NCI-H524 treated with DMSO at 0.1 percent for 48 hours (cell line): ENCODE data around the gene NAXE.
"Not testable (repeated sequence)": the region's sequence is repeated elsewhere in the genome, so short reads cannot be mapped to it uniquely, and the experiment has no call there.

ENCODE experiments used
- DNase-seq: peaks from one replicate; lab custom pipeline; 2025; lab: John Stamatoyannopoulos, UW

Gene NAXE

GRCh38 chr1:156591432-156592157 is at the start of gene NAXE:
NAXE (plus strand) TSS chr1:156591776; CDS start chr1:156591805, 29 bp downstream.
- DNase-seq: no peak

- no peak for DNase-seq
Measured at GRCh38 chr1:156543066-156543465, 48.5 kb upstream of the NAXE start.

GRCh38 chr1:156544592-156545102 is 46.9 kb upstream of the NAXE start:
- no peak for DNase-seq

GRCh38 chr1:156546267-156546666 is 45.3 kb upstream of the NAXE start:
- no peak for DNase-seq

- no peak for DNase-seq
Measured at GRCh38 chr1:156547434-156547833, 44.1 kb upstream of the NAXE start.

- DNase-seq: no peak
Measured at GRCh38 chr1:156547982-156548381, 43.6 kb upstream of the NAXE start.

GRCh38 chr1:156549390-156549789 is 42.2 kb upstream of the NAXE start:
- DNase-seq: no peak

- no peak for DNase-seq
Measured at GRCh38 chr1:156549831-156550230, 41.7 kb upstream of the NAXE start.

- DNase-seq: no peak
Measured at GRCh38 chr1:156550346-156550745, 41.2 kb upstream of the NAXE start.

GRCh38 chr1:156551066-156551643 is 40.4 kb upstream of the NAXE start:
- no peak for DNase-seq

GRCh38 chr1:156551869-156552268 is 39.7 kb upstream of the NAXE start:
- no peak for DNase-seq

- DNase-seq: no peak
Measured at GRCh38 chr1:156552518-156552917, 39.1 kb upstream of the NAXE start.

- not testable (repeated sequence) for DNase-seq
Measured at GRCh38 chr1:156552937-156553336, 38.6 kb upstream of the NAXE start.

GRCh38 chr1:156553860-156554485 is 37.6 kb upstream of the NAXE start:
- no peak for DNase-seq

GRCh38 chr1:156554971-156555370 is 36.6 kb upstream of the NAXE start:
- no peak for DNase-seq

GRCh38 chr1:156555715-156556114 is 35.9 kb upstream of the NAXE start:
- DNase-seq: no peak

- DNase-seq: peak; percentile 18
Measured at GRCh38 chr1:156556354-156556753, 35.2 kb upstream of the NAXE start.

GRCh38 chr1:156559086-156559796 is 32.3 kb upstream of the NAXE start:
- DNase-seq: no peak

GRCh38 chr1:156559797-156560385 is 31.7 kb upstream of the NAXE start:
- DNase-seq: no peak

GRCh38 chr1:156560585-156561163 is 30.9 kb upstream of the NAXE start:
- DNase-seq: no peak

- no peak for DNase-seq
Measured at GRCh38 chr1:156565519-156565918, 26.1 kb upstream of the NAXE start.

- DNase-seq: no peak
Measured at GRCh38 chr1:156566436-156566835, 25.1 kb upstream of the NAXE start.
